ENCODE measurements around the gene MAGI2.

DNA sequence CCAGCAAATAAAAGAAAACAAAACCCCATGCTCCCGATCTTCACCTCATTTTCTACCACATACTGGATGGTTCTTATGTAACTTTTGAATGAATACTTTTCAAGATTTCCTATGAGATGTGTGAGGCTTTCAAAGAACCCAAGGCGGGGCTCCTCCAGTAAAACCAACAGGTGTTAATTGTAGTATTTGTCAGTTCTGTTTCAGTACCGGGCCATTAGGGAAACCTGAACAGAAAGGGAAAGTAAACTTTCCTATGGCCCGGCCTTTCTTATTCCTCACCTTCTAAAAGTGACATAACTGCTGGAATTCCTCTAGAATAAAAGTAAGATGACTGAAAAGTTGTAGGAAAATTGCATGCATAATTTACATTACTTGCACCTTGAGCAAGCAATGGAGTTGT lies 672.9 kb downstream of the MAGI2 start:
- TF ChIP-seq, protein P1, sequence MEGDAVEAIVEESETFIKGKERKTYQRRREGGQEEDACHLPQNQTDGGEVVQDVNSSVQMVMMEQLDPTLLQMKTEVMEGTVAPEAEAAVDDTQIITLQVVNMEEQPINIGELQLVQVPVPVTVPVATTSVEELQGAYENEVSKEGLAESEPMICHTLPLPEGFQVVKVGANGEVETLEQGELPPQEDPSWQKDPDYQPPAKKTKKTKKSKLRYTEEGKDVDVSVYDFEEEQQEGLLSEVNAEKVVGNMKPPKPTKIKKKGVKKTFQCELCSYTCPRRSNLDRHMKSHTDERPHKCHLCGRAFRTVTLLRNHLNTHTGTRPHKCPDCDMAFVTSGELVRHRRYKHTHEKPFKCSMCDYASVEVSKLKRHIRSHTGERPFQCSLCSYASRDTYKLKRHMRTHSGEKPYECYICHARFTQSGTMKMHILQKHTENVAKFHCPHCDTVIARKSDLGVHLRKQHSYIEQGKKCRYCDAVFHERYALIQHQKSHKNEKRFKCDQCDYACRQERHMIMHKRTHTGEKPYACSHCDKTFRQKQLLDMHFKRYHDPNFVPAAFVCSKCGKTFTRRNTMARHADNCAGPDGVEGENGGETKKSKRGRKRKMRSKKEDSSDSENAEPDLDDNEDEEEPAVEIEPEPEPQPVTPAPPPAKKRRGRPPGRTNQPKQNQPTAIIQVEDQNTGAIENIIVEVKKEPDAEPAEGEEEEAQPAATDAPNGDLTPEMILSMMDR (conservative IDR thresholded peaks at IDR 0.05; ENCODE audit: low read length) = no peak
- TF ChIP-seq EZH2phosphoT487 (IDR thresholded peaks at IDR 0.05; ENCODE audit: borderline replicate concordance, low read depth, low read length) = no peak
